ENCODE data around the gene SUGCT.
"Not testable (repeated sequence)": the region's sequence is repeated elsewhere in the genome, so short reads cannot be mapped to it uniquely, and the experiment has no call there.

Gene SUGCT

DNA sequence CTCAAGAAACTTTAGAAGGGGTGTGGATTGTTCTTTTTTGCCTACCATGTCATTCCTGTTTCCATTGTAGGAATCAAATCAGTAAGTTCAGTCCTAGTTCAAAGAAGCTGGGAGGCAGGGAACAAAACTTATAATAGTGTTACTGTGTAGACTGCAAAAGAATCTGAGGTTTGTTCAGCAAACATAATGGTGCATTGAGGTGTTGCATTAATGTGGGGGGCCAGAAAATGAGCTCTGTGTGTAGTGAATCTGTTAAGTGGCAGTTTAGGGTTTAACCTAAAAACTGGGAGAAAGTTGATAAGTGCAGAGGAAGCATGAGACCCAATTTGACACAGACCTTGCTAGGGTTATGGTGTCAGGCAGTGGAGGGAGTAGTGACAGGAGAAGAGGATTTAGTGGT lies 197.7 kb downstream of the SUGCT start:
- no peak for DNase-seq

DNA sequence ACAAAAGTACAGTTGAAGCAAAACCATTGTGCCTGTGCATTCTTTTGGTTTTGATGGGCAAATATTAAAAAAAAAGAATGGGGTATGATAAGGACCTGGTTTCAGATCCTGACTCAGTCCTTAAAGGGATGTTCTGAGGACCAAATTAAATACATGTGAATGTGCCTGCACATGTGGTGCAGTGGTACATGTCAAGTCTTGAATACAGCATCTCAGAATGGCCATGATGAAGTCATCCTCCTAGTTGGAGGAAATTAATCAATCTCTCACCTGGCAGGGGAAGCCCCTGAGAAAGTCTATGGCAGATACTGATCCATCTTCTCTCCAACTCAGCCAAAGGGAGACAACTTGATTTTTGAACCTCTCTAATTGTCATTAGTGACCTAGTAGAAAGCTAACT lies 207.0 kb downstream of the SUGCT start:
- no peak for DNase-seq

DNA sequence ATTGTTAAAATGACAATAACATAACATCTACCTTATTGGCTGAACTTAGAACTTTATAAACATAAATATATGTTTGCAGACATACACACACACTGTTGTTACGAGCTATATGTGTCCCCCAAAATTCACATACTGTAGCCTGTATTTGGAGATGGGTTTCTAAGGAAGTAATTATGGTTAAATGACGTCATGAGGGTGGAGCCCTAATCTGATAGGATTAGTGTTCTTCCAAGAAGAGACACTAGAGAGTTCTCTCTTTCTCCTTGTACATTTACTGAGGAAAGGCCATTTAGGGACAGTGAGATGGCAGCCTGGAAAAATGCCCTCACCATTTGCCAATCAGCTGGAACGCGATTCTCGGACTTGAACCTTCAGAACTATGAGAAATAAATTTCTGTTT lies 211.7 kb downstream of the SUGCT start:
- DNase-seq = no peak

DNA sequence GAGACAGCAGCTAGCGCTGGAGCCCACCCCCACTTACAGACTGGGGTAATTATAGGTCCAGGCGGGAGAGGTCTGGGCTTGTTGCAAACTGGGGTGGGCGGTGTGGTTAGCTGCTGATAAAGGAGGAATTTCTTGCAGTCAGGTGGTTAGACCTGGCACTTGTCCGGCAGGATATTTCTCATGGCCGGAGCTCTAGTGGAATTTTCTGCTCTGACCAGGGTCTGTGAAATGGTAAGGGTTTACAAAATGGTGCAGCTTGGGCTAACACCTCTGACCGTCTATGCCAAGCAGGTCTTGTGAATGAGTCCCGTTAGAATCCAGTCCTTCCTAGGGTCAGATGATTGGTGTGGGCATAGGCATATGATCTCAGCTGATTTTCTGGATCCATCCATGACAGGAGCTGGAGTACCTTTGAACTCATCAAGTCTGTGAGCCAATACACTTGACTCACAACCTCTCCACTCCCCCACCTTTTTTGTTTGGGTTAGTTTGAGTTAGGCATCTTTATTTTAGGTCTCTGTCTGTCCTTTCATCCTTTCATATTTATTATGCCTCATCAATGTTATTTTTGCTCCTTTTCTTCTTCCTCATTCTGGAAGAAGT lies 213.4 kb downstream of the SUGCT start:
- no peak for DNase-seq

DNA sequence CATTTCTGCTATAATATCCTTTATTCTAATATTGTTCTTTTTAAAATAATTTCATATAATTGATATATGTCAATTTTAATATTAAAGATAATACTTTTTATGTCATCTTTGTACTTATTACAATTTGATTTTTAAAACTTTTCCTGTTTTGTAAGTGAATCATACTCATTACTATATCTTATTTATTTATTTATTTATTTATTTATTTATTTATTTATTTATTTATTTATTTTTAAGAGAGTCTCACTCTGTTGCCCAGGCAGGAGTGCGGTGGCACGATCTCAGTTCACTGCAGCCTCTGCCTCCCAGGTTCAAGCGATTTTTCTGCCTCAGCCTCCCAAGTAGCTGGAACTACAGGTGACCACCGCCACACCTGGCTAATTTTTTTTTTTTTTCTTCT lies 215.3 kb downstream of the SUGCT start:
- no peak for DNase-seq

DNA sequence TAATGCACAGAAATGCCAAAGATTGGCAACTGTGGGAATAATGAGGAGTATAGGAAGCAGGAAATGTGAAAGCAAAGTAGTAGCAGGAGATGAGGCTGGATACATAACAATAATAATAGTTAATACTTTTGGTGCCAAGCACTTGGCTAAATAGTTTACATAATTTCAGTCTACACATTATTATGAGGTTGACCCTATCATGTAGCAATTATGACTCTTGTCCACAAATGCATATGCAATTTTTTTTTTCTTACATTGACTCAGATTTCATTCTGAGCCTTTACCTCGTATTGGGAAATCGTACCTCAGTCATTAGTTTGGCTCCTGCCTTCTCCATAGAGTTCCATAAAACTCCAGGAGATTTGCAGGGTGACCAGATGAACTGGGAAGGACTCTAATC lies 219.9 kb downstream of the SUGCT start:
- no peak for DNase-seq

DNA sequence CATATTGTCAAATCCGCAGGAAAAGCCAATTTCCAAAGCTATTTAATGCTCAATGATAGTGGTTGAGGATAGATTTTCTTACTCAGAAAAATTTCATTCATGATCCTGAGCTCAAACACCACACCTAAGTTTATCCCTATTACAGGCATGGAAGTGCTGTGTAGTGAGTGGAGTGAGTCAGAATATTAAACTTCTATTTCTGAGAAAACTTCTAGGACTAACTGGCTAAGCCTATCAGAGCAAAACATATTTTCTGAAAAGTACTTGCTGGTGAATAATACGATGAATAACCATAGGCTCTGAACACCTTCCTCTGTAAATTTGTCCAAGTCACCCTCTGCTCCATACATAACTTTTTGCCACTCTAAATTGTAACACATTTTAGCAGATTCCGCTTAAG lies 221.5 kb downstream of the SUGCT start:
- DNase-seq = no peak

DNA sequence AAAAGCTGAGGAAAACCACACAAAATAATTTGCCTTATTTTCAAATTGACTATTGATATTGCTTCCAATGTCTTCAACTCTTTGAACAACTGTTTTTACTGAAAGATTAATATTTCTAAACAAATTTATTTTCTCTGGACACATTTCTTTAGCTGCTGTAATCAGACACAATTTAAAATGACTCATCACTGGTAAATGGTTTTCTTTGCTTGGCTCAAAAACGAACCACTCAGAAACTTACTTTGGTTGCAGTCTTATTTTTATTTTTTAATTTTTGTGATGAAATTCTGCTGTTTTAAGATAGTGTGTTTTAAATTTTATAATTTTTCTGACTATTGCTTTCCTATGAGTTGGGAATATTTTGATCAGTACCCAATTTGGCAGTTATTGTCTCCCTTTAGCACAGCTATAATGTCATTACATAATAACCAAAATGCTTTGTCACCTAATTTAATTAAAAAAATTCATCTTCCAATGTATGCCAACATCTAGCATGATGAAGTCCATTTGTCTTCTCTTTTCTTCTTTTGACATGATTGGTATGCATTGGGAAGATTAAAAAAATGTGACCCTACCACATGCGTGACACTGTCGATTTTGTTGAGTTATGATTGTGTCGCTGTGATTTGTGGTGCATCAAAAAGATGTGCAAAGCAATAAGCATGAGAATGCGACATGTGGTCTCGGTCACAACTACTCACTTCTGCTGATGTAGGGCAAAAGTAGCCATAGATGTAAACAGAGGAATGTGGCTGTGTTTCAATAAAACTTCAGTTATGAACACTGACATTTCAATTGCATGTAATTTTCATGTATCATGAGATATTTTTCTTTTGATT lies 222.3 kb downstream of the SUGCT start:
- DNase-seq = no peak

DNA sequence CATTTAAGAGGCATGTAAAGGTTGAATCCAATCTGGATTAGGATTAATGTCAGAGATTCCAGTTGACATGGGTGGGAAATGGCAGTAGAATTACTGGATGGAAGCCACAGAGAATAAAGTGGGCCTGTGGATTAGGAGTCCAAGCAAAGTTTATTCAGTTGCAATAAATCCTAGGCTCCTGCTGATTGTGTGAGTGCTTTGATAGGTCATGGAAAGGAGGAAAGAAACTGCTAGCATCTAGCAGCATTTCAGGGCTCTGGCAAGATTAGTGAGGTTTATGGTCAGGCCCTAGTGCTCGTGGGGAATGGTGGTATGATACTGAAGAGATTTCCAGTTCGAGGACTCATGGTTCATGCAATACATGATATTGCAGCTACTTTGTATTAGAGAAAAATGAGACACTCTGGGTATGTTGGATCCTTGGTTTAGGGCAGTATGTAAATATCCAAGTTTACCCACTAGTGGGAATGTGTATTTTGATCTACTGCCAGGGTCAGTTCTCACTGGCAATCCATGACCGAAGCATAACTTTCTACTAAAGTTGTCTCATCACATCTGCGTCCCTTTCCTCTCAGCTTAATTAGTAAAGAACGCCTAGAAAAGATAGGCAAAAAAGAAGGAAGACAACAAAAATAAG lies 235.0 kb downstream of the SUGCT start:
- DNase-seq = no peak

DNA sequence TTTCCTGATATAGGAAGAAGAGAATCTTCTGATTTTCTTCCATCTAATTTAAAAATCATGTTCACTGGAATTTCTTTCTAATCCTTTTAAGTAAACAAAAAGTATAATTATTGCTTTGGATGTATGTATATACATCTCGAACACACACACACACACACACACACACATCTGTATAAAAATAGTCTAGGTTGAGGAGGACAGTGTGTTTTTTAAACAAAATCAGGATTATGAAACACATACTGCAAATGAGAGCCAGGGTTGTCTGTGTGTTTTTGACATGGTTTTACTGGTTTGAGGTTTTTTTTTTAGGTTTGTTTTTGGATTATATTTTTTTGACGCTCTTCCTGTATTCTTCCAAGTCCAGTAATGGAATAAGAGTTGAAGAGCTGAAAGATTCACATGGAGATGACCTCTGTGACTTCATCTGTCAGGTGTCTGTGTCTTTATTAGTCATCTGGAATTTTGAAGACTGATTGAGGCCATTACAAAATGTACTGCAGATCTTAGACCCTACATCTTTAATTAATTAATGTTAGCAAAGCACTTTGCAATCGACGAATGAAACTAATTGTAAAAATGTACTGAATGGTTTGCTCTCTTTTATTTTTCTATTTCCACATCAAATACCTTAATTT lies 237.1 kb downstream of the SUGCT start:
- no peak for DNase-seq

DNA sequence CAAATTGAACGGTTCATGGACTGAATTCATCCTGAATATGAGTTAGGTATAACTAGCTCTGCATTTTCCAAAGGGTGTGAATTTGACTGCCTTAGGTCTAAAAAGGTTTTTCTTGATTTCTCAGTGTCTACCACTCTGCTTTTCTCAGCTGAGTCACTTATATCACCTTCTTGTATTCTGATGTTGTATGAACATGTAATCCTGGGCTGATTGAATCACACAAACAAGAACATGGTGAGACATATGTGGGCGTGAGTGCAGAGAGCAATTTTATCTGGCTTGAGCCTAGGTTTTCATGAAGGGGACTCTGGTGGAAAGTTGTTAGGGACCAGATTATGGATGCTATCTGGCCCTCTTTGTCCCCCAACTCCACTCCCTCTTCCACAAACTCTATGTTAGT lies 239.8 kb downstream of the SUGCT start:
- no peak for DNase-seq

DNA sequence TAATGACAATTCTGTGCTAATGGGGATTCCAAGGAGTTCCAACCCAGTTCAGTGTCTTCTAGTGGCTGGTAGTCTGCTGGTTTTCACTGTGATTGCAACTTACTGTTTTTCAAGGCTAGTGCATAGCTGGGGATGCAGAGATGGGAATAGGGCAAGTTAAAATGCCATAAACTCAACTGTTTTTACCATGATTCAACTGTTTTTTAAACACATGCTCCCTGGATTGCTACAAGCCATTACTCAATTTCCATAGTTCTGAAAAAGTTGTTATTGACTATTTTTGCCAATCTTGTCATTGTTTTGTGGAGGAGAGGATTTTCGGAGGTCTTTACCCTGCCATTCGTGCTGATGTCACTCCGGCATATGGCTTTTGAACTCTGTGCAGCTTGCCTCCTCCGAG lies 245.3 kb downstream of the SUGCT start:
- DNase-seq = no peak

DNA sequence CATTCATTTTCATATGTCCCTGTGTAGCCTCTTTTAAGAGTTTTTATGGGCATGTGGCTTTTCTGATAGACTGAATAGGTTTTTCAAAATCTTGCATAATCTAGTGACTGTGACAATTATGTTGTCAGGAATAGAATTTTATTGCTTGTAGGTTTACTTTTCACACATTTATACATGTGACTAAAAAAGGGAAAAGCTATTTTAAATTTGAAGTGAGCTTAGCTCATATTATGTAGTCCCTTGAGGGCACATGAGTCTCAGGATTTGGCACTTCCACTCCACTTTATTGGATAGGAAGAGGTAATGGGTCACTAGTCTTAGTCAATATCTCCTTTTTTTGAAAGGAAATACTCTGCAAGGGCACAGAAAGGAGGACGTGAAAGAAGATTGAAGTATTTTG lies 247.3 kb downstream of the SUGCT start:
- no peak for DNase-seq

DNA sequence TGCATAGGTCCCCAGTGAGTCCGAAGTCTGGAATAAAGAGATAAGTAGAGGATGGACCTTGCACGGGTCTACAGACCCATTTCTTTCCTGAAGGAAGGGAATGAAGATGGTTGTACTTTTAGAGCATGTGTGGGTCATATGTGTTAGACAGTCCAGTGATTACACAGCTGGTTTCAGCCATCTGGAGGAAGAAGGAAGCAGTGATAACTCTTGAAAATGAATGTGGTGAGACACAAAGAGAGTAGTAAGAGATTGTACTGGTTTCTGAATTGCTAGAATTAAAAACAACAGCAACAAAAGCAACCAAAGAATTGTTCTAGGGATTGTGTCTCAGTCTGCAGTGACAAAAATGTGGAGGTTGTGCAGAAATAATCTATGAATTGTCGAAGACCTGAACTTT lies 258.9 kb downstream of the SUGCT start:
- DNase-seq = no peak

DNA sequence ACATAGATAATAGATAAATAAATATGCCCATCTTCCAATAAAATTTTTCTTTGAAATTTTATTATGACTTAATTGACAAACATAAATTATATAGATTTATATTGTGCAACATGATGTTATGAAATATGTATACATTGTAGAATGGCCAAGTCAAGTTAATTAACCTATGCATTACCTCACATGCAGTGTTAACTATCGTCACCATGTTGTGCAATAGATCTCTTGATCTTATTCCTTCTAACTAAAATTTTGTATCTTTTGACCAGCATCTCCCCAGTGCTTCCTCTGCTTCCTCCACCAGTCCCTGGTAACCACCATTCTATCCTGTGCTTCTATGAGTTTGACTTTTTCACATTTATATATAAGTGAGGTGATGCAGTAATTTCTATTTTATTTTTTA lies 259.6 kb downstream of the SUGCT start:
- no peak for DNase-seq

DNA sequence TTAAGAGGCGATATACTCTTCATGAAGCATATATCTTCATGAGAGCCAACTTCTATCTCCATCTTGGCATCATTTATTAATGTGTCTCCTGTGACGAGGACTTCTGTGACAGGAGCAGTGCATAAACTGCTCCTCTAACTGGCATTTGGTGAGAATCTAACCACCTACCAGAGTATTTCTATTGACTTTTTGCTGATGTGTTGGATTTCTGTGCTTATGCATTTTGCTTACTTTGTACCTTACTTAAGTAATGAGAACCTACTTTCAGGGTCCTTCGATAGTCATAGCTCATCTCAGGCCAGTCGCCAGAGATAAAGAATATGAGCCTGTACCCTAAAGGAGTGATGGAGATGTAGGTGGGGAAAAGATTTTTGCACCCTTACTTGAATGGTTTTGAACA lies 265.7 kb downstream of the SUGCT start:
- no peak for DNase-seq

DNA sequence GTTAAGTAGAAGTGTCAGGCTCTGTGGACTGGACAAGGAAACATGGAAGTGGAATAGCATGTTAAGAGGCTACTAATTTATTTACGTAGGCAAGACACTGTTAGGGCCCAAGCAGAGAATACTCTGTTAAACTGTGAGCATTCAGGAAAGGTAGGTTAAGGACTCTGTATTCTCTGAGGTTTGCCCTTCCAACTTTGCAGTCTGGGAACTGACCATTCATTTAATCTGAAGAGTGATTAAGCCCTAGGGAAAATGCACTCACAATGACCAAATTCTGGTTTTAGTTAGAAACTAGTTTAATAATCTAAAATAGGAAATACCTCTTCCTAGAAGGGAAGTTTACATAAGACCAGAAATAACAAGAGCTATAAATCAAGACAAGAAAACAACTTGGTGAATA lies 266.6 kb downstream of the SUGCT start:
- DNase-seq = no peak

DNA sequence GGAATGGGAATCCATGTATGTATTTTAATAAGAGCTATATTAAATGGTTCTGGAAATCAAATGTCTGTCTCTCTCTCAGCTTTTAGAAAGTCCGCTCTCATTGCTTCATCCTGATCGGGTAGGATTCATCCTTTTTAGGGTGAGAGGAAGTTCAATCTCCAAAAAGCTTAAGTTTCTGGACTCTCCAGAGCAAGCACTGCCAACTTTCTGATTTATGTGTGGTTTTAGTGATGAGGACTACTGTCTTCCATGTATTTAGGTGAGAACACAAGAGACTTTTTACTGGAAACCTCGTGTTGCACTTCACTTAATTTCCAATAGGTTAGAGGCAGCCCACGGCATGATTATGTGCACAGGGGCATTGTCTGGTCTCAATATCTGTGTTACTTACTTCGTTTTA lies 267.9 kb downstream of the SUGCT start:
- no peak for DNase-seq

DNA sequence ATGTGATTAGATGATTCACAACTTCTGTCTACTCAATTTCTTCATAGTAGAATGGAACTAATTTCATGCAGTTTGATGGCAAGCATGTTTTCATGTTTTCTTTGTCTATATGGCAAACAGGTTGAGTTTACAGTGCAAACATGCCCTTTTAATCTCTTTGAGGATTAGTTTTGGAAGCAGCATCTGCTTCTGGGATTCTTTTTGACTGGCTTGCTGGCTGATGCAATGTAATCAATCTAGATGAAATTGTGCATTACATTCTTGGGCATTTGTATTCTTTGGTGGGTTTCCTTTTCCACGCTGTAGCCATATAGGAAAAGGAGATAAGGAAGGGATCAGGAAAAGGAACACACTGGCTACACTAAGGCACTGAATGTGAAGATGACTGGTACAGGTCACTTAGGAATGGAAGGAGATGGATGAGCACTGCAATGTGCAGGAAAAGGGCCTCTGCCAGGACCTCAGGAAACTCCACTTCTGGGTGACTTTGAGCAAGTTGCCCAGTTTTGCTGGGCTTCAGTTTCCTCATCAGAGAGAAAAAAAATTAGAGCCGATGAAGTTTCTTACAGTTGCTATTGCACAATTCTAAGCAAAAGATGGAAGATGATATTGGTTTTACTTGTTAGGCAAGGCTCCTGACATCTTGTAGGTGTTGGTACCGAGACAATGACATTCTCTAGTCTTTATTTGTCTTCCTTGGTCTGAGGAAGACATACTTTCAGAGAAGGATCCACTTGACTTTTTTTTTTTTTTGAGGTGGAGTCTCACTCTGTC lies 269.1 kb downstream of the SUGCT start:
- no peak for DNase-seq

DNA sequence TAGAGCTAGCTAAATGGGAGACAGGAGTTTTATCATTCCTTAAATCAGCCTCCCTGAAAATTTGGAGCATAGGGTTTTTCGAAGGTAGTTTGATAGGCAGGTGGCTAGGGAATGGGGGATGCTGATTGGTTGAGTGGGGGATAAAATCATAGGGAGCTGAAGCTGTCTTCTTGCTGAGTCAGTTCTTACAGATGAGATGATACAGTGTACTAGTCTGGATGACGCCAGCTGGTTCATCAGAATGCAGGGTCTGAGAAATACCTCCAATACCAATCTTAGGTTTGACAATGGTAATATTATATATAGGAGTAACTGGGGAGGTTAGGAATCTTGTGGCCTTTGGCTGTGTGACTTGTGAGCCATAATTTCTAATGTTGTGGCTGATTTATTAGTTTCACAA lies 271.2 kb downstream of the SUGCT start:
- no peak for DNase-seq

DNA sequence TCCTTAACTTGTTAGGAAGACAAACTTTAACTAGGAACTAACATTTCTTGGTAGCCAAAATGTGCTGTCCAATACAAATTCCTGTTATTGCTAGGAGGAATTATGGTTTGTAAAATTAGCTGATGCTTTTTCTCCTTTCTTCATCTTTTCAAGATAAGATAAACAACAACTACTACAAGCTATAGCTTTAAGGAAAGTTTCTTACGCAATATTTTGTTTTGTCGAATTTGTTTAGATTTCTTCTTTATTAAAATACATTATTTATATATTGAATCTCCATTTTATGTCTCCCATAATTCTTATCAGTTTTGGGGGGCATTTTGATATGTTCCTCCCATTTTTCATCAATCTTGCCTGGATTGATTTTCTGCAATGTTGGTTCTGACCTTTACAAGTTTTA lies 277.5 kb downstream of the SUGCT start:
- no peak for DNase-seq

DNA sequence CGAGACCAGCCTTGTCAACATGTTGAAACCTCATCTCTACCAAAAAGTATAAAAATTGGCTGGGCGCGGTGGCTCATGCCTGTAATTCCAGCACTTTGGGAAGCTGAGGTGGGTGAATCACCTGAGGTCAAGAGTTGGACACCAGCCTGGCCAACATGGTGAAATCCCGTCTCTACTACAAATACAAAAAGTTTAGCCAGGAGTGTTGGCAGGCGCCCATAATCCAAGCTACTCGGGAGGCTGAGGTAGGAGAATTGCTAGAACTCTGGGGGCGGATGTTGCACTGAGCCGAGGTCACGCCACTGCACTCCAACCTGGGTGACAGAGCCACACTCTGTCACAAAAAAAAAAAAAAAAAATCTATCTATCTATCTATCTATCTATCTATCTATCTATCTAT lies 279.9 kb downstream of the SUGCT start:
- DNase-seq = not testable (repeated sequence)

DNA sequence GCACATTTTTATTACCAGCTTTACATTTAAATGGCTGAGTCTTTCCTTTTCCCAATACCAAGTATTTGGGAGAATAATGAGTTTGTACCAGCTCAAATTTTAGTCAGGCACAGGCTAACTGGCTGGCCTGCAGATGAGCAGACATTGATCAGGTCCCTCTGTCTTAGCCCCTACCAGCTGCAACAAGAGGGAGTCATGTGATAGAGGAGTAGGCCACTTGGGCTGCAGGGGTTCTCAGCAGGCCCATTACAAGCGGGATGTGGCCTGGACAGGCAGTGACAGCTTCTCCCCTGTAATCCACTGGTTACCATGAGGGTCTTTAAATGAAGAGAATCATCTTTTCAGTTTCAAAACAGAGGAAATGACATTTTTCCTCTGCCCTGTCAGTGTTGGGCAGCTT lies 283.6 kb downstream of the SUGCT start:
- DNase-seq = no peak

Data from CD4-positive, alpha-beta T cell treated with Interleukin-4 for 1 hour (primary cell).